Transverse colon (tissue), 4 donors: ENCODE measurements around the gene TTC3. TPM values are rescaled to one million over a fixed set of nuclear protein-coding genes. Genes with fewer than 3 reads are reported as not detected.

Experiments used
- DNase-seq: peaks from one replicate; pipeline ENCODE4 v3.0.0-alpha.2; 2019
- H3K27ac ChIP-seq, 4 donors: fragments of 200-600 bp; sonication (generic); 2 replicates each; pipeline ENCODE4 v1.5.1; 2016 to 2018; ENCODE audit warnings: inconsistent platforms in 4 of 4
- H3K27me3 ChIP-seq: fragments of 200-600 bp; sonication (generic); 2 replicates; pipeline ENCODE4 v1.5.1; 2017; ENCODE audit warnings: inconsistent platforms
- H3K36me3 ChIP-seq, 4 donors: fragments of 200-600 bp; sonication (generic); 2 replicates each; pipeline ENCODE4 v1.5.1; 2017 to 2019; ENCODE audit warnings: inconsistent platforms in 4 of 4
- H3K4me1 ChIP-seq, 4 donors: fragments of 200-600 bp; sonication (generic); 2 replicates each; pipeline ENCODE4 v1.5.1; 2017 to 2020; ENCODE audit warnings: inconsistent platforms in 4 of 4
- H3K4me3 ChIP-seq, 4 donors: fragments of 200-600 bp; sonication (generic); 1 replicate in 1 of 4; 2 replicates in 3 of 4; pipeline versions ENCODE4 v1.5.1 to v1.6.1; 2017 to 2019; ENCODE audit warnings: inconsistent platforms in 4 of 4
- H3K9me3 ChIP-seq, 2 donors: fragments of 200-600 bp; sonication (generic); 2 replicates each; pipeline ENCODE4 v1.5.1; 2017 to 2019; ENCODE audit warnings: inconsistent platforms in 2 of 2
- CTCF ChIP-seq, 5 experiments: fragments of 200-600 bp in 3 of 5; fragments of 450-650 bp in 2 of 5; sonication (generic) in 3 of 5; IDR thresholded peaks; 1 replicate in 2 of 5; 2 replicates in 3 of 5; pipeline ENCODE4 v1.5.1; 2016 to 2017; ENCODE audit warnings: antibody characterized with exemption in 5 of 5, inconsistent platforms in 3 of 5, mild to moderate bottlenecking in 2 of 5, moderate library complexity in 1 of 5
- EP300 ChIP-seq: sonication (generic); formaldehyde crosslinking; IDR thresholded peaks from one replicate; pipeline ENCODE4 v1.6.1; 2017; ENCODE audit warnings: antibody characterized with exemption, low read depth
- POLR2A ChIP-seq: fragments of 450-650 bp; IDR thresholded peaks from one replicate; pipeline ENCODE4 v1.6.1; 2016; ENCODE audit warnings: antibody characterized with exemption, mild to moderate bottlenecking, moderate library complexity
- POLR2AphosphoS5 ChIP-seq, 3 donors: sonication (generic); formaldehyde crosslinking; IDR thresholded peaks; one replicate each; pipeline ENCODE4 v1.6.1; 2016; ENCODE audit warnings: antibody characterized with exemption in 3 of 3
- WGBS, 2 donors: methylation state at CpG; one replicate each; pipeline ENCODE4 v1.1.5; 2018; ENCODE audit warnings: low coverage in 1 of 2; 5-methylcytosine and 5-hydroxymethylcytosine counted together
- in situ Hi-C, 4 donors: fragments of 200-750 bp; cut with MboI; loops; one replicate each; pipeline versions ENCODE4 v1.15.0 to v1.15.1; 2017; ENCODE audit warnings: low sequenced_read_pairs in 3 of 4, low pct_ligation_motif_present in 1 of 4, low pct_unique_long_range_greater_than_20kb in 1 of 4
- intact Hi-C: fragments of 100-400 bp; cut with DNase I; formaldehyde crosslinking; loops from one replicate; pipeline ENCODE4 v1.15.1; 2023; ENCODE audit warnings: low total_unique reads
- total RNA-seq, 4 donors: library from RNA; depleted of rRNA; stranded (reverse); fragments of >200 nt; gene quantifications; one replicate each; pipeline ENCODE4 v1.1.0, GENCODE V29; 2016

The TTC3 gene
- total RNA-seq, 4 donors from 2014 or later, result 84.0 to 247 (median 146) TPM

- TF ChIP-seq POLR2AphosphoS5 (IDR thresholded peaks at IDR 0.05) (no peak), POLR2A (no peak), CTCF (IDR thresholded peaks at IDR 0.05) (no peak), EP300 (no peak)
- Histone ChIP-seq H3K4me3 (no peak overlapping the region), H3K36me3 (peaks cover 0 to 60% (median 28%) of the 10 kb centered on the region in 4 donors), H3K4me1 (peaks cover 0 to 3% (median 1%) of the 10 kb centered on the region in 4 donors), H3K27me3 (no peaks in the 10 kb centered on the region), H3K9me3 (no peaks in the 10 kb centered on the region), H3K27ac (no peak overlapping the region)
- intact Hi-C loops, result no loop called here
- in situ Hi-C loops, result no loop called here
- WGBS, 2 donors, result 83 to 91% methylated on average over 2 to 18 of the region's 18 CpGs
- DNase-seq, result no peak
Measured at GRCh38 chr21:37226041-37226920, 153.2 kb downstream of the TTC3 start.

GRCh38 chr21:37227071-37228002 lies 154.3 kb downstream of the TTC3 start:
- TF ChIP-seq POLR2A (no peak), CTCF (IDR thresholded peaks at IDR 0.05) (no peak), EP300 (no peak)
- Histone ChIP-seq H3K36me3 (peaks cover 0 to 70% (median 28%) of the 10 kb centered on the region in 4 donors), H3K9me3 (no peaks in the 10 kb centered on the region), H3K4me3 (no peak overlapping the region), H3K27me3 (no peaks in the 10 kb centered on the region), H3K27ac (no peak overlapping the region), H3K4me1 (no peaks in the 10 kb centered on the region)
- in situ Hi-C loops (no loop called here), intact Hi-C loops (no loop called here)
- 93 to 97% methylated on average over 10 to 37 of the region's 38 CpGs for WGBS, 2 donors
- no peak for DNase-seq

- no peaks in the 10 kb centered on the region for H3K4me1 ChIP-seq
- TF ChIP-seq EP300 (no peak), POLR2A (no peak), CTCF (IDR thresholded peaks at IDR 0.05) (no peak), POLR2AphosphoS5 (IDR thresholded peaks at IDR 0.05) (no peak)
- no peak overlapping the region for H3K4me3 ChIP-seq
- WGBS, 2 donors, result 87 to 97% methylated on average over 3 to 16 of the region's 16 CpGs
- no peaks in the 10 kb centered on the region for H3K9me3 ChIP-seq
- no peak for DNase-seq
- H3K36me3 ChIP-seq, result peaks cover 0 to 70% (median 28%) of the 10 kb centered on the region in 4 donors
- intact Hi-C loops, result no loop called here
- in situ Hi-C loops, result no loop called here
- no peaks in the 10 kb centered on the region for H3K27me3 ChIP-seq
- no peak overlapping the region for H3K27ac ChIP-seq
Measured at GRCh38 chr21:37228003-37228400, 154.9 kb downstream of the TTC3 start.

- Histone ChIP-seq H3K36me3 (peaks cover 0 to 56% (median 17%) of the 10 kb centered on the region in 4 donors), H3K4me3 (no peak overlapping the region), H3K27ac (no peak overlapping the region), H3K27me3 (no peaks in the 10 kb centered on the region), H3K4me1 (no peaks in the 10 kb centered on the region), H3K9me3 (no peaks in the 10 kb centered on the region)
- in situ Hi-C loops, result no loop called here
- DNase-seq, result no peak
- 83 to 88% methylated on average over 14 to 23 of the region's 23 CpGs for WGBS, 2 donors
- intact Hi-C loops, result no loop called here
- TF ChIP-seq CTCF (IDR thresholded peaks at IDR 0.05) (no peak), POLR2AphosphoS5 (IDR thresholded peaks at IDR 0.05) (no peak), EP300 (no peak), POLR2A (no peak)
Measured at GRCh38 chr21:37230632-37231248, 157.7 kb downstream of the TTC3 start.
